ENCODE data around the gene TNPO1.

Gene TNPO1

GRCh38 chr5:72818866-72819534 lies 2.5 kb downstream of the TNPO1 start:
- peak; percentile 76 for DNase-seq (ENCODE audit: low spot score)

GRCh38 chr5:72821776-72822175 lies 5.3 kb downstream of the TNPO1 start:
- DNase-seq (ENCODE audit: low spot score), result no peak

- DNase-seq (ENCODE audit: low spot score), result no peak
Measured at GRCh38 chr5:72822944-72823343, 6.5 kb downstream of the TNPO1 start.

- DNase-seq (ENCODE audit: low spot score), result no peak
Measured at GRCh38 chr5:72829707-72830106, 13.2 kb downstream of the TNPO1 start.

GRCh38 chr5:72830362-72830761 lies 13.9 kb downstream of the TNPO1 start:
- no peak for DNase-seq (ENCODE audit: low spot score)

GRCh38 chr5:72831685-72832084 lies 15.2 kb downstream of the TNPO1 start:
- DNase-seq (ENCODE audit: low spot score), result no peak

GRCh38 chr5:72834924-72835323 lies 18.5 kb downstream of the TNPO1 start:
- no peak for DNase-seq (ENCODE audit: low spot score)

- no peak for DNase-seq (ENCODE audit: low spot score)
Measured at GRCh38 chr5:72835633-72836032, 19.2 kb downstream of the TNPO1 start.

GRCh38 chr5:72836810-72837209 lies 20.3 kb downstream of the TNPO1 start:
- DNase-seq (ENCODE audit: low spot score), result no peak

GRCh38 chr5:72837524-72838096 lies 21.1 kb downstream of the TNPO1 start:
- no peak for DNase-seq (ENCODE audit: low spot score)

- DNase-seq (ENCODE audit: low spot score), result no peak
Measured at GRCh38 chr5:72840041-72840440, 23.6 kb downstream of the TNPO1 start.

GRCh38 chr5:72841756-72842535 lies 25.5 kb downstream of the TNPO1 start:
- no peak for DNase-seq (ENCODE audit: low spot score)

GRCh38 chr5:72842816-72843215 lies 26.4 kb downstream of the TNPO1 start:
- DNase-seq (ENCODE audit: low spot score), result peak; percentile 55

- no peak for DNase-seq (ENCODE audit: low spot score)
Measured at GRCh38 chr5:72844218-72844603, 27.8 kb downstream of the TNPO1 start.

GRCh38 chr5:72845889-72846288 lies 29.4 kb downstream of the TNPO1 start:
- no peak for DNase-seq (ENCODE audit: low spot score)

GRCh38 chr5:72846483-72846882 lies 30.0 kb downstream of the TNPO1 start:
- no peak for DNase-seq (ENCODE audit: low spot score)

GRCh38 chr5:72847439-72847838 lies 31.0 kb downstream of the TNPO1 start:
- no peak for DNase-seq (ENCODE audit: low spot score)

GRCh38 chr5:72847989-72848473 lies 31.6 kb downstream of the TNPO1 start:
- peak; percentile 94 for DNase-seq (ENCODE audit: low spot score)

- peak; percentile 66 for DNase-seq (ENCODE audit: low spot score)
Measured at GRCh38 chr5:72848474-72849428, 32.3 kb downstream of the TNPO1 start.

GRCh38 chr5:72849546-72849945 lies 33.1 kb downstream of the TNPO1 start:
- peak; percentile 57 for DNase-seq (ENCODE audit: low spot score)

- DNase-seq (ENCODE audit: low spot score), result no peak
Measured at GRCh38 chr5:72850113-72850512, 33.7 kb downstream of the TNPO1 start.

- DNase-seq (ENCODE audit: low spot score), result no peak
Measured at GRCh38 chr5:72852356-72852755, 35.9 kb downstream of the TNPO1 start.

Measured in RKO (cell line).